Mesendoderm (in vitro differentiated cells): Measurements from ENCODE around the gene ZNF598.
A peak's percentile ranks its signal among the peaks of the same experiment; 100 is the strongest.

Source experiments
- DNase-seq: peaks from one replicate; pipeline ENCODE4 v3.0.0; 2013
- H2AK5ac ChIP-seq: 2 replicates; pipeline ENCODE4 v1.6.1; 2013; ENCODE audit warnings: low read length, inconsistent platforms
- H2BK120ac ChIP-seq: 2 replicates; pipeline ENCODE4 v1.6.1; 2013; ENCODE audit warnings: low read depth, mild to moderate bottlenecking, low read length, moderate library complexity, mixed read lengths
- H2BK15ac ChIP-seq: replicated peaks from 2 replicates; pipeline ENCODE4 v1.6.1; 2013; ENCODE audit warnings: low read depth, mild to moderate bottlenecking, moderate library complexity
- H2BK5ac ChIP-seq: 2 replicates; pipeline ENCODE4 v1.6.1; 2013; ENCODE audit warnings: low read length, inconsistent platforms
- H3K18ac ChIP-seq: 2 replicates; pipeline ENCODE4 v1.6.1; 2013; ENCODE audit warnings: mild to moderate bottlenecking, low read length, mixed read lengths
- H3K23ac ChIP-seq: one replicate; pipeline ENCODE4 v1.6.1; 2013; ENCODE audit warnings: low read length
- H3K27ac ChIP-seq: 2 replicates; pipeline ENCODE4 v1.5.1; 2013; ENCODE audit warnings: low read depth, mild to moderate bottlenecking, inconsistent platforms, low read length, moderate library complexity
- H3K27me3 ChIP-seq: 2 replicates; pipeline ENCODE4 v1.6.1; 2013; ENCODE audit warnings: low read length, control low read depth, mild to moderate bottlenecking, inconsistent platforms; ENCODE audit not compliant: insufficient read depth, poor library complexity
- H3K36me3 ChIP-seq: 2 replicates; pipeline ENCODE4 v1.6.1; 2013; ENCODE audit warnings: low read length, inconsistent platforms; ENCODE audit not compliant: control insufficient read depth, insufficient read depth
- H3K4ac ChIP-seq: one replicate; pipeline ENCODE4 v1.6.1; 2013; ENCODE audit warnings: low read depth, mild to moderate bottlenecking, low read length, moderate library complexity
- H3K4me1 ChIP-seq: 2 replicates; pipeline ENCODE4 v1.6.1; 2013; ENCODE audit warnings: low read depth, low read length, inconsistent platforms; ENCODE audit not compliant: control insufficient read depth
- H3K4me2 ChIP-seq: 2 replicates; pipeline ENCODE4 v1.6.1; 2013; ENCODE audit warnings: low read length
- H3K4me3 ChIP-seq: 2 replicates; pipeline ENCODE4 v1.5.1; 2013; ENCODE audit warnings: mild to moderate bottlenecking, low read length
- H3K56ac ChIP-seq: one replicate; pipeline ENCODE4 v1.6.1; 2013; ENCODE audit warnings: low read length
- H3K79me1 ChIP-seq: 2 replicates; pipeline ENCODE4 v1.6.1; 2013; ENCODE audit warnings: low read length, inconsistent platforms
- H3K79me2 ChIP-seq: 2 replicates; pipeline ENCODE4 v1.6.1; 2013; ENCODE audit warnings: mild to moderate bottlenecking, low read length; ENCODE audit not compliant: control insufficient read depth, insufficient read depth
- H3K9ac ChIP-seq: 2 replicates; pipeline ENCODE4 v1.6.1; 2013; ENCODE audit warnings: low read length, inconsistent platforms
- H4K5ac ChIP-seq: one replicate; pipeline ENCODE4 v1.6.1; 2013; ENCODE audit warnings: low read length
- H4K8ac ChIP-seq: one replicate; pipeline ENCODE4 v1.6.1; 2013; ENCODE audit warnings: low read depth, mild to moderate bottlenecking, control low read depth, low read length, moderate library complexity
- WGBS: extraction: QIAGEN DNeasy Blood & Tissue Kit; methylation state at CpG from one replicate; pipeline ENCODE4 v1.1.7; 2013; ENCODE audit warnings: low lambda C conversion rate, missing lambda C conversion rate; ENCODE audit not compliant: insufficient coverage; ENCODE audit errors: extremely low coverage; 5-methylcytosine and 5-hydroxymethylcytosine counted together

Gene ZNF598

GRCh38 chr16:2022723-2023091 lies 13.1 kb upstream of the ZNF598 start:
- H3K36me3 ChIP-seq, result no peaks in the 10 kb centered on the region

GRCh38 chr16:2019921-2020831 lies 10.6 kb upstream of the ZNF598 start:
- no CpG with 5 or more reads among the region's 96 CpGs for WGBS
- Histone ChIP-seq H2AK5ac (no peak overlapping the region), H4K5ac (no peak overlapping the region), H3K56ac (peak overlapping the region; percentile 80), H3K79me1 (no peaks in the 10 kb centered on the region), H3K36me3 (no peaks in the 10 kb centered on the region), H3K4me1 (no peaks in the 10 kb centered on the region), H3K4me3 (no peak overlapping the region), H3K23ac (no peak overlapping the region), H3K9ac (peak overlapping the region; percentile 45), H2BK120ac (no peak overlapping the region), H3K4me2 (peak overlapping the region; percentile 59), H2BK5ac (no peak overlapping the region), H3K4ac (no peak overlapping the region), H3K18ac (no peak overlapping the region), H3K27me3 (peaks cover 14% of the 10 kb centered on the region), H3K79me2 (no peaks in the 10 kb centered on the region), H4K8ac (no peak overlapping the region), H3K27ac (no peak overlapping the region), H2BK15ac (no peak overlapping the region)
- no peak for DNase-seq

More at GRCh38 chr16:2022723-2023091, 13.1 kb upstream of the ZNF598 start:
- Histone ChIP-seq H3K9ac (peak overlapping the region; percentile 86), H3K79me1 (no peaks in the 10 kb centered on the region), H2BK120ac (no peak overlapping the region), H2BK15ac (no peak overlapping the region), H4K8ac (no peak overlapping the region), H3K23ac (no peak overlapping the region), H3K27me3 (peaks cover 14% of the 10 kb centered on the region), H3K18ac (peak overlapping the region; percentile 41), H3K4me2 (peak overlapping the region; percentile 81), H3K79me2 (no peaks in the 10 kb centered on the region), H2AK5ac (no peak overlapping the region), H3K27ac (peak overlapping the region; percentile 34), H2BK5ac (no peak overlapping the region), H3K4me3 (no peak overlapping the region), H3K56ac (peak overlapping the region; percentile 94), H3K4ac (peak overlapping the region; percentile 29), H4K5ac (no peak overlapping the region), H3K4me1 (no peaks in the 10 kb centered on the region)
- peak; percentile 93 for DNase-seq
- WGBS, result no CpG with 5 or more reads among the region's 14 CpGs

GRCh38 chr16:2019518-2019920 lies 9.9 kb upstream of the ZNF598 start, which contains the start of gene NPW:
NPW (plus strand) TSS chr16:2019785.
- H3K4me3 ChIP-seq, result no peak within 1 kb of the TSS
- no peak within 1 kb of the TSS for H2BK5ac ChIP-seq
- H3K27me3 ChIP-seq, result peaks cover 14% of the 10 kb centered on the region
- peak within 1 kb of the TSS; percentile 59 for H3K4me2 ChIP-seq
- no peak within 1 kb of the TSS for H2AK5ac ChIP-seq
- no peak within 1 kb of the TSS for H2BK120ac ChIP-seq
- H4K5ac ChIP-seq, result no peak within 1 kb of the TSS
- H3K79me2 ChIP-seq, result no peaks in the 10 kb centered on the region
- no peaks in the 10 kb centered on the region for H3K79me1 ChIP-seq
- H3K18ac ChIP-seq, result no peak within 1 kb of the TSS
- no peaks in the 10 kb centered on the region for H3K4me1 ChIP-seq
- H3K4ac ChIP-seq, result no peak within 1 kb of the TSS
- H2BK15ac ChIP-seq, result no peak within 1 kb of the TSS
- no peak within 1 kb of the TSS for H3K27ac ChIP-seq
- no peaks in the 10 kb centered on the region for H3K36me3 ChIP-seq
- H3K23ac ChIP-seq, result no peak within 1 kb of the TSS
- no CpG with 5 or more reads among the region's 33 CpGs for WGBS
- no peak for DNase-seq
- H3K56ac ChIP-seq, result peak within 1 kb of the TSS; percentile 80
- H4K8ac ChIP-seq, result no peak within 1 kb of the TSS
- peak within 1 kb of the TSS; percentile 45 for H3K9ac ChIP-seq

GRCh38 chr16:2016407-2016922 lies 6.8 kb upstream of the ZNF598 start:
- peak; percentile 30 for DNase-seq
- H4K5ac ChIP-seq, result no peak overlapping the region
- no peak overlapping the region for H3K18ac ChIP-seq
- no peaks in the 10 kb centered on the region for H3K79me2 ChIP-seq
- H3K27me3 ChIP-seq, result peaks cover 14% of the 10 kb centered on the region
- no peaks in the 10 kb centered on the region for H3K36me3 ChIP-seq
- no peak overlapping the region for H2BK120ac ChIP-seq
- H3K4me2 ChIP-seq, result no peak overlapping the region
- H3K23ac ChIP-seq, result no peak overlapping the region
- H2BK5ac ChIP-seq, result no peak overlapping the region
- H4K8ac ChIP-seq, result no peak overlapping the region
- WGBS, result no CpG with 5 or more reads among the region's 13 CpGs
- no peak overlapping the region for H3K27ac ChIP-seq
- no peak overlapping the region for H3K56ac ChIP-seq
- H3K9ac ChIP-seq, result no peak overlapping the region
- no peaks in the 10 kb centered on the region for H3K79me1 ChIP-seq
- no peak overlapping the region for H3K4ac ChIP-seq
- no peak overlapping the region for H3K4me3 ChIP-seq
- no peak overlapping the region for H2BK15ac ChIP-seq
- no peaks in the 10 kb centered on the region for H3K4me1 ChIP-seq
- H2AK5ac ChIP-seq, result no peak overlapping the region

- Histone ChIP-seq H3K9ac (no peak overlapping the region), H3K27me3 (peaks cover 14% of the 10 kb centered on the region), H2BK120ac (no peak overlapping the region), H3K27ac (no peak overlapping the region), H3K18ac (no peak overlapping the region), H3K4me3 (no peak overlapping the region), H3K23ac (no peak overlapping the region), H3K36me3 (no peaks in the 10 kb centered on the region), H3K4me1 (no peaks in the 10 kb centered on the region), H3K79me2 (no peaks in the 10 kb centered on the region), H3K4me2 (no peak overlapping the region), H3K56ac (no peak overlapping the region), H4K5ac (no peak overlapping the region), H2AK5ac (no peak overlapping the region), H2BK15ac (no peak overlapping the region), H3K79me1 (no peaks in the 10 kb centered on the region), H3K4ac (no peak overlapping the region), H2BK5ac (no peak overlapping the region), H4K8ac (no peak overlapping the region)
- no peak for DNase-seq
- WGBS, result no CpG with 5 or more reads among the region's 7 CpGs
These were observed 6.3 kb upstream of the ZNF598 start for GRCh38 chr16:2015947-2016208.
